ENCODE results near the gene MAN1A2. TPM values are rescaled to one million over a fixed set of nuclear protein-coding genes. Genes with fewer than 3 reads are reported as not detected.
A peak's percentile ranks its signal among the peaks of the same experiment; 100 is the strongest.

MAN1A2 gene
- total RNA-seq, 1 experiment from 2014 or later: 21.0 TPM

DNA sequence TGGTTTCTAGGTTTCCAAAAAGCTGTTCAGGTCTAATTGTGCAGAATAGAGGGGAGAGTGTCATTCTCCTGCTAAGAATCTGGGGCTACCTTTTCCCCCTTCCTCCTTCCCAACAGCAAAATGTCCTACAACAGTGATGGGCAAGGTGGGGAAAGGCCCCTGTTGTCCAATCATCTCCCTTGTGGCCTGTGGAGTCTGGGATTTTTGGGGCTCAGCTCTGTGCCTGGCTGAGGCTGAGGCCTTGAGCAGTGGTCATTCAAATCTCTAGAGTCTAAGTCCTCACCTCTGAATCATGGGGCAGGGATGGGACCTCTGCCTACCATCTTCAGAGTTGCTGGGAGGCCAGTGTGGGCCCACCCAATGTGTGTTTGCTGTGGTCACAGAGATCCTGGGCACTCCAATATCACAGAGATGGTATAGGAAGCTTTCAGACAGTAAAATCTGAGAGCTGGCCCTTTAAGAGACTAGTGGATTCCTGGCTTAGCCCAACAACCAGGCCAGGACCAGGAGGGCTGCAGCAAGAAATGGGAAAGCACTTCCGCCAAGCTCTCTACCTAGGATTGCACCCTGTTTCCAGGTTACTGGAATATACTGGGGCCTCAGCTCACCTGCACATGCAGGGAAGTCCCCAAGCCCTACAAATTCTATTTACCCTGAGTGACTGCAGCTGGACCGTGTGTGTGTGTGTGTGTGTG lies 210.1 kb downstream of the MAN1A2 start:
- H3K27me3 Mint-ChIP-seq (ENCODE audit: insufficient read depth, unreplicated experiment): no peaks in the 10 kb centered on the region
- no peak overlapping the region for H3K4me3 Mint-ChIP-seq (ENCODE audit: unreplicated experiment)
- intact Hi-C loops (cut with micrococcal nuclease; ENCODE audit: unreplicated experiment): no loop called here
- H3K4me3 ChIP-seq (ENCODE audit: low read depth, low read length): no peak overlapping the region
- CTCF ChIA-PET: no interaction called here
- H3K4me1 Mint-ChIP-seq (ENCODE audit: low read depth, unreplicated experiment): peaks cover 6% of the 10 kb centered on the region
- no peaks in the 10 kb centered on the region for H3K9me3 ChIP-seq
- no peak overlapping the region for H3K27ac Mint-ChIP-seq (ENCODE audit: unreplicated experiment)
- H3K4me1 ChIP-seq: peaks cover 6% of the 10 kb centered on the region; the same call in 1 of the 2 replicates
- no peaks in the 10 kb centered on the region for H3K9me3 Mint-ChIP-seq (ENCODE audit: unreplicated experiment)
- H3K27me3 ChIP-seq (replicated peaks; ENCODE audit: control insufficient read depth, insufficient read depth, low read length): no peaks in the 10 kb centered on the region
- no peaks in the 10 kb centered on the region for H3K36me3 ChIP-seq (ENCODE audit: control insufficient read depth, insufficient read depth, low read length)
- no peak for DNase-seq
- POLR2A ChIA-PET: no interaction called here
- TF ChIP-seq, protein P1, sequence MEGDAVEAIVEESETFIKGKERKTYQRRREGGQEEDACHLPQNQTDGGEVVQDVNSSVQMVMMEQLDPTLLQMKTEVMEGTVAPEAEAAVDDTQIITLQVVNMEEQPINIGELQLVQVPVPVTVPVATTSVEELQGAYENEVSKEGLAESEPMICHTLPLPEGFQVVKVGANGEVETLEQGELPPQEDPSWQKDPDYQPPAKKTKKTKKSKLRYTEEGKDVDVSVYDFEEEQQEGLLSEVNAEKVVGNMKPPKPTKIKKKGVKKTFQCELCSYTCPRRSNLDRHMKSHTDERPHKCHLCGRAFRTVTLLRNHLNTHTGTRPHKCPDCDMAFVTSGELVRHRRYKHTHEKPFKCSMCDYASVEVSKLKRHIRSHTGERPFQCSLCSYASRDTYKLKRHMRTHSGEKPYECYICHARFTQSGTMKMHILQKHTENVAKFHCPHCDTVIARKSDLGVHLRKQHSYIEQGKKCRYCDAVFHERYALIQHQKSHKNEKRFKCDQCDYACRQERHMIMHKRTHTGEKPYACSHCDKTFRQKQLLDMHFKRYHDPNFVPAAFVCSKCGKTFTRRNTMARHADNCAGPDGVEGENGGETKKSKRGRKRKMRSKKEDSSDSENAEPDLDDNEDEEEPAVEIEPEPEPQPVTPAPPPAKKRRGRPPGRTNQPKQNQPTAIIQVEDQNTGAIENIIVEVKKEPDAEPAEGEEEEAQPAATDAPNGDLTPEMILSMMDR (IDR thresholded peaks at IDR 0.05; ENCODE audit: insufficient read depth in 1 of 2, low read depth in 1 of 2, low read length in 1 of 2, severe bottlenecking in 1 of 2, unreplicated experiment in 1 of 2): no peak
- no TSS peak for BruUV-seq (replicated peaks)
- no peaks in the 10 kb centered on the region for H3K36me3 Mint-ChIP-seq (ENCODE audit: insufficient read depth, unreplicated experiment)

GRCh38 chr1:117578466-117578865 lies 211.2 kb downstream of the MAN1A2 start:
- intact Hi-C loops (cut with micrococcal nuclease; ENCODE audit: unreplicated experiment): no loop called here
- Histone ChIP-seq H3K4me1 (peaks cover 6% of the 10 kb centered on the region; the same call in 1 of the 2 replicates), H3K9me3 (no peaks in the 10 kb centered on the region), H3K27me3 (replicated peaks; ENCODE audit: control insufficient read depth, insufficient read depth, low read length) (no peaks in the 10 kb centered on the region), H3K4me3 (ENCODE audit: low read depth, low read length) (no peak overlapping the region), H3K36me3 (ENCODE audit: control insufficient read depth, insufficient read depth, low read length) (no peaks in the 10 kb centered on the region)
- POLR2A ChIA-PET: no interaction called here
- Mint-ChIP-seq H3K27ac (ENCODE audit: unreplicated experiment) (peak overlapping the region; percentile 12), H3K4me3 (ENCODE audit: unreplicated experiment) (no peak overlapping the region), H3K4me1 (ENCODE audit: low read depth, unreplicated experiment) (peaks cover 6% of the 10 kb centered on the region), H3K27me3 (ENCODE audit: insufficient read depth, unreplicated experiment) (no peaks in the 10 kb centered on the region), H3K9me3 (ENCODE audit: unreplicated experiment) (no peaks in the 10 kb centered on the region), H3K36me3 (ENCODE audit: insufficient read depth, unreplicated experiment) (no peaks in the 10 kb centered on the region)
- BruUV-seq (replicated peaks): no TSS peak
- CTCF ChIA-PET: no interaction called here
- DNase-seq: no peak
- TF ChIP-seq, protein P1 (IDR thresholded peaks at IDR 0.05; ENCODE audit: insufficient read depth in 1 of 2, low read depth in 1 of 2, low read length in 1 of 2, severe bottlenecking in 1 of 2, unreplicated experiment in 1 of 2): no peak

Other genes with a start within 250 kb of the MAN1A2 start
- gene TRIM45, start 245.7 kb upstream of the MAN1A2 start, total RNA-seq (2022): 4.0 and 5.1 TPM in 2 replicates
- 0.52 and 1.3 TPM in 2 replicates for gene VTCN1, start 156.5 kb upstream of the MAN1A2 start, total RNA-seq (2022)
- gene TENT5C, start 238.6 kb downstream of the MAN1A2 start, total RNA-seq (2022): 19.8 and 24.4 TPM in 2 replicates

All from Caco-2 (cell line).